KOPT-K1 (cell line): ENCODE measurements around the gene L1TD1.
"Not testable (repeated sequence)": the region's sequence is repeated elsewhere in the genome, so short reads cannot be mapped to it uniquely, and the experiment has no call there.

ENCODE experiments used
- H3K27ac ChIP-seq: fragments of 200-600 bp; sonication (generic); 2 replicates; pipeline ENCODE4 v1.5.1; 2016; ENCODE audit warnings: antibody characterized with exemption, mild to moderate bottlenecking, low read depth, low read length; ENCODE audit not compliant: poor library complexity, severe bottlenecking
- H3K36me3 ChIP-seq: fragments of 200-600 bp; sonication (generic); 2 replicates; pipeline ENCODE4 v1.5.1; 2017; ENCODE audit warnings: antibody characterized with exemption, mild to moderate bottlenecking, low read length, moderate library complexity; ENCODE audit not compliant: insufficient read depth
- H3K9me3 ChIP-seq: fragments of 200-600 bp; sonication (generic); 2 replicates; pipeline ENCODE4 v1.5.1; 2017; ENCODE audit warnings: antibody characterized with exemption, low read length, mild to moderate bottlenecking; ENCODE audit not compliant: insufficient read depth, poor library complexity, severe bottlenecking

The L1TD1 gene

GRCh38 chr1:62218604-62219003, 24.0 kb downstream of the L1TD1 start:
- Histone ChIP-seq H3K36me3 (no peaks in the 10 kb centered on the region), H3K9me3 (no peaks in the 10 kb centered on the region), H3K27ac (no peak overlapping the region)

GRCh38 chr1:62220456-62220855, 25.8 kb downstream of the L1TD1 start:
- not testable (repeated sequence) for H3K27ac ChIP-seq, H3K36me3 ChIP-seq, H3K9me3 ChIP-seq

GRCh38 chr1:62221171-62221570, 26.5 kb downstream of the L1TD1 start:
- no peaks in the 10 kb centered on the region for H3K36me3 ChIP-seq
- H3K9me3 ChIP-seq, result no peaks in the 10 kb centered on the region
- H3K27ac ChIP-seq, result no peak overlapping the region

GRCh38 chr1:62222321-62222720, 27.7 kb downstream of the L1TD1 start:
- no peak overlapping the region for H3K27ac ChIP-seq
- H3K9me3 ChIP-seq, result no peaks in the 10 kb centered on the region
- H3K36me3 ChIP-seq, result no peaks in the 10 kb centered on the region

GRCh38 chr1:62224182-62224581, 29.5 kb downstream of the L1TD1 start:
- no peaks in the 10 kb centered on the region for H3K9me3 ChIP-seq
- no peaks in the 10 kb centered on the region for H3K36me3 ChIP-seq
- no peak overlapping the region for H3K27ac ChIP-seq

- no peaks in the 10 kb centered on the region for H3K36me3 ChIP-seq
- H3K27ac ChIP-seq, result no peak overlapping the region
- no peaks in the 10 kb centered on the region for H3K9me3 ChIP-seq
These were observed 32.8 kb downstream of the L1TD1 start for GRCh38 chr1:62227496-62227895.

GRCh38 chr1:62228136-62228882, 33.7 kb downstream of the L1TD1 start:
- no peaks in the 10 kb centered on the region for H3K36me3 ChIP-seq
- H3K9me3 ChIP-seq, result no peaks in the 10 kb centered on the region
- H3K27ac ChIP-seq, result no peak overlapping the region

- Histone ChIP-seq H3K9me3 (no peaks in the 10 kb centered on the region), H3K27ac (no peak overlapping the region), H3K36me3 (no peaks in the 10 kb centered on the region)
These were observed 34.2 kb downstream of the L1TD1 start for GRCh38 chr1:62228883-62229187.

GRCh38 chr1:62229468-62229867, 34.8 kb downstream of the L1TD1 start:
- H3K27ac ChIP-seq, result no peak overlapping the region
- H3K9me3 ChIP-seq, result no peaks in the 10 kb centered on the region
- no peaks in the 10 kb centered on the region for H3K36me3 ChIP-seq

- no peak overlapping the region for H3K27ac ChIP-seq
- H3K36me3 ChIP-seq, result no peaks in the 10 kb centered on the region
- H3K9me3 ChIP-seq, result no peaks in the 10 kb centered on the region
These were observed 35.3 kb downstream of the L1TD1 start for GRCh38 chr1:62229932-62230331.

- Histone ChIP-seq H3K9me3 (no peaks in the 10 kb centered on the region), H3K27ac (no peak overlapping the region), H3K36me3 (no peaks in the 10 kb centered on the region)
These were observed 36.1 kb downstream of the L1TD1 start for GRCh38 chr1:62230718-62231117.

GRCh38 chr1:62232871-62233278, 38.2 kb downstream of the L1TD1 start:
- no peak overlapping the region for H3K27ac ChIP-seq
- H3K36me3 ChIP-seq, result no peaks in the 10 kb centered on the region
- no peaks in the 10 kb centered on the region for H3K9me3 ChIP-seq

GRCh38 chr1:62233926-62234450, 39.3 kb downstream of the L1TD1 start:
- H3K9me3 ChIP-seq, result no peaks in the 10 kb centered on the region
- no peaks in the 10 kb centered on the region for H3K36me3 ChIP-seq
- no peak overlapping the region for H3K27ac ChIP-seq

- H3K9me3 ChIP-seq, result no peaks in the 10 kb centered on the region
- no peaks in the 10 kb centered on the region for H3K36me3 ChIP-seq
- no peak overlapping the region for H3K27ac ChIP-seq
These were observed 40.0 kb downstream of the L1TD1 start for GRCh38 chr1:62234688-62235087.

GRCh38 chr1:62235576-62235975, 40.9 kb downstream of the L1TD1 start:
- H3K9me3 ChIP-seq, result no peaks in the 10 kb centered on the region
- H3K36me3 ChIP-seq, result no peaks in the 10 kb centered on the region
- no peak overlapping the region for H3K27ac ChIP-seq

- Histone ChIP-seq H3K27ac (no peak overlapping the region), H3K36me3 (no peaks in the 10 kb centered on the region), H3K9me3 (no peaks in the 10 kb centered on the region)
These were observed 42.7 kb downstream of the L1TD1 start for GRCh38 chr1:62237361-62237760.
